ENCODE measurements around the gene CCDC78.
A peak's percentile ranks its signal among the peaks of the same experiment; 100 is the strongest.

Gene CCDC78

DNA sequence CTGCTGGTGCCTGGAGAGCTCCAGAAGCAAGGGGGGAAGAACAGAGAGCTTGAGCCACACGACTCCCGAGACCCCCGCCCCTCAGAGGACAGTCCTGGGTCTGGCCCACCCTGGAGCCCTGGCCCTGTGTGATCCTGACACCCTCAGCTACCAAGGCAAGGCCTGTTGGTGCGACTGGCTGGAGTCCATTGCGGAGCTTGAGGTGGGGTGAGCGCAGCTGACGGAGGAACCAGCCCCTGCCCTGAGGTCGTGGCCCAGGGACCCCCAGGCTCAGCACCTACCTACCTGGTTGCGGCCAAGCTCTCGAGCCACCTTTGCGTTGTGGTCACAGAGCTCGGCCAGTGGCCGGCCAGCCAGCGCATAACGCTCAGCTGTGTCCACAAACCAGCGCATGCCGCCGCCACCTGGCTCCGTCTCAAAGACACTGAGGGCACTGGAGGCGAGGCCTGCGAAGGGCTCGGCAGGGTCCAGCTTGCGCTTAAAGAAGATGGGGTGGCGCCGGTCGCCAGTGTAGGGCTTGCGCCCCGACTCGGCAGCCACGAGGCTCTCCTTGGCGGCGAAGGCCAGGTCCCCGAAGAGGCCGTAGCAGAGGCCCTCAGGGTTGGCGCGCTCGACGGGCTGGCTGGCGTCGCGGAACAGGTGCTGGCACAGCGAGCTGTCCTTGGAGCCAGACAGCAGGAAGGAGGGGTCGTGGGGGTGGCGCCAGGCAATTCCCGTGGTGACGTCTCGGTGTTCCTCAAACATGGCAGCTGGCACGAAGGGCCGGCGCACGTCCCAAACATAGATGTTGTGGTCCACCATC is 39.6 kb downstream of the CCDC78 start:
- in situ Hi-C loops (cut with MboI; ENCODE audit: low sequenced_read_pairs, unreplicated experiment), result no loop called here
- no peak for DNase-seq (ENCODE audit: low spot score)
- TF ChIP-seq, protein P1, sequence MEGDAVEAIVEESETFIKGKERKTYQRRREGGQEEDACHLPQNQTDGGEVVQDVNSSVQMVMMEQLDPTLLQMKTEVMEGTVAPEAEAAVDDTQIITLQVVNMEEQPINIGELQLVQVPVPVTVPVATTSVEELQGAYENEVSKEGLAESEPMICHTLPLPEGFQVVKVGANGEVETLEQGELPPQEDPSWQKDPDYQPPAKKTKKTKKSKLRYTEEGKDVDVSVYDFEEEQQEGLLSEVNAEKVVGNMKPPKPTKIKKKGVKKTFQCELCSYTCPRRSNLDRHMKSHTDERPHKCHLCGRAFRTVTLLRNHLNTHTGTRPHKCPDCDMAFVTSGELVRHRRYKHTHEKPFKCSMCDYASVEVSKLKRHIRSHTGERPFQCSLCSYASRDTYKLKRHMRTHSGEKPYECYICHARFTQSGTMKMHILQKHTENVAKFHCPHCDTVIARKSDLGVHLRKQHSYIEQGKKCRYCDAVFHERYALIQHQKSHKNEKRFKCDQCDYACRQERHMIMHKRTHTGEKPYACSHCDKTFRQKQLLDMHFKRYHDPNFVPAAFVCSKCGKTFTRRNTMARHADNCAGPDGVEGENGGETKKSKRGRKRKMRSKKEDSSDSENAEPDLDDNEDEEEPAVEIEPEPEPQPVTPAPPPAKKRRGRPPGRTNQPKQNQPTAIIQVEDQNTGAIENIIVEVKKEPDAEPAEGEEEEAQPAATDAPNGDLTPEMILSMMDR (IDR thresholded peaks at IDR 0.05; ENCODE audit: borderline replicate concordance, control extremely low read depth, extremely low read depth, insufficient read depth, missing control alignments), result no peak

DNA sequence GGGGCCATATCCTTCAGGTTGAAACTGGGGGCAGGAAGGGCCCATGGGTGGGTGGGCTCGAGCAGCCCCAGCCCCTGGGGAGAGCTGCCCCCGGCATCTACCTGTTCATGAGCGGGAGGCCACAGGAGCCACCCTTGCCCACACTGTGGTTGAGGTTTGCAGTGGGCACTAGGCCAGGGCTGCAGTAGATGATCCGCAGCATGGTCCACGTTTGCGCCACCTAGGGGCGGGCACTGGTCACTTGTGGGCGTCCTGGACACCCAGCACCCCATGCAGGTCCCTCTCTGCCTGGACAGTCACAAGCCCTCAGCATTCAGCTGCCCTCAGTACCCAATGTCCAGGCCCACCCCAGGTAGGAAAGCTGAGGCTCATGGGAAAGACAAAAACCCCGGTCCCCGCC is 40.3 kb downstream of the CCDC78 start:
- DNase-seq (ENCODE audit: low spot score), result no peak
- in situ Hi-C loops (cut with MboI; ENCODE audit: low sequenced_read_pairs, unreplicated experiment), result no loop called here
- TF ChIP-seq, protein P1 (IDR thresholded peaks at IDR 0.05; ENCODE audit: borderline replicate concordance, control extremely low read depth, extremely low read depth, insufficient read depth, missing control alignments), result peak; percentile 38

DNA sequence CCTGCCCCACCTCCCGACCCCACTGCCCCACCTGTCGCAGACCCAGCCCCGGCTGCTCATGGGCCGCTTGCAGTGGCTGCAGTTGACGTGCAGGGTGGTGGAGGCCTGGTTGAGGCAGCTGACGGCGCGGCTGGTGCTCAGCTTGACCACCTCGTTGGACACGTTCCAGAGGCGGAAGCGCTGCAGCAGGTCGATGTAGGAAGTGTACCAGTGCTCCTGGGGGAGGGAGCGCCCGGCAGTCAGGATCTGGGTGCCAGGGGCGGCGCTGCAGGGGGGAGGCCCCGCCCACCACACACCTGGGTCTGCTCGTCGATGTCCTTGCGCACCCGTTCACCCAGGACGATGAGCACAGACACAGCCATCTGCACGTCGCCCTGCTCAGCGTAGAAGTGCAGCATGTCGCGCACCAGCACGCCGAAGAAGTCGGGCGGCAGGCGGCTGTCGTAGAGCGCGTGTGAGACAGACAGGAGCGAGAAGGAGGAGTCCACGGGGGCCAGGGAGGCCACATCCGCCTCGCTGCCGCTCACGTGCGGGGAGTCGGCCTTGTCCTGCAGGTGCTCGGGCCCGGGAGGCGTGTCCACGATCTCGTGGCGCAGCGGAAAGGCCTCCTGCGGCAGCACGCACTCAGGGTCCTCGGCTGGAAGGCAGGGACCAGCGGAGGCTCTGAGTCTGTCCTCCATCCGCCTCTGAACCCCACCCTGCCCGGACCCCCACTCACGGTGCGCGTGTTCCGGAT is 41.1 kb downstream of the CCDC78 start:
- TF ChIP-seq, protein P1 (IDR thresholded peaks at IDR 0.05; ENCODE audit: borderline replicate concordance, control extremely low read depth, extremely low read depth, insufficient read depth, missing control alignments), result no peak
- no peak for DNase-seq (ENCODE audit: low spot score)
- in situ Hi-C loops (cut with MboI; ENCODE audit: low sequenced_read_pairs, unreplicated experiment), result no loop called here

DNA sequence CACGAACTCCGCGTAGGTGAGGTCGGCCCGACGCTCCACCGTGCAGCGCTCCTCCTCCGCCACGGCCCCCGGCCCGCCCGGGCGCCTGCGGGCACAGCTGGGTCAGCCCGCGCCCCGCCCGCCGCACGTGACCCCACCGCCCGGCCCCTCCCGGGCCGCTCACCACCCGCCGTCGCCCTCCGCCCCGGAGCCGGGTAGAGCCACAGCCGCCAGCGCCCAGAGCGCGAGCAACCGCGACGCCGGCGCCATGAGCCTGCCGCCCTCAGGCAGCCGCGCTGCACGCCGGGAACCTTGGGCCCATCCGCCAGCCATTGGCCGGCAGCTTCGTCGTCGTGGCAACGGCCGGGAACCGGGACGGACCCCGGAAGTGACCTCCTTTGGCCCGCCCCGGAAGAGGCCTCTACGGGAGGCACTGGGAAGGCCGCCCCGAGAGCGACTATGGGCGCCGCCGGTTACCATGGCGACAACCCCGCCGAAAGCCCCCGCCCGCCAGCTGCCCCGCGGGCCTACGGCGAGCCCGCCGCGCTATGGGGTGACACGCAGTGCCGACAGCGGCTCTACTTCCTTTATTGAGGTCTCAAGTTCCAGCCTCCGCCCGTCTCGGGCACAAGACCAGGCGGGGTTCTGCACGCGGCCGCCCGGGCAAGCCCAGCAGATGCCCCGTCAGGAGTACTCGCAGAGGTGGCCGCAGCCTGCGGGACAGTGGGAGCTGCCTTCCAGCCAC is 42.0 kb downstream of the CCDC78 start, which contains the start of gene JMJD8:
TSS of gene JMJD8 (minus strand) at position 264 of the 724 bp plus-strand sequence. CDS start at position 249, 15 bp downstream.
- peak; percentile 99 for DNase-seq (ENCODE audit: low spot score)
- in situ Hi-C loops (cut with MboI; ENCODE audit: low sequenced_read_pairs, unreplicated experiment), result no loop called here
- TF ChIP-seq, protein P1 (IDR thresholded peaks at IDR 0.05; ENCODE audit: borderline replicate concordance, control extremely low read depth, extremely low read depth, insufficient read depth, missing control alignments), result no peak

DNA sequence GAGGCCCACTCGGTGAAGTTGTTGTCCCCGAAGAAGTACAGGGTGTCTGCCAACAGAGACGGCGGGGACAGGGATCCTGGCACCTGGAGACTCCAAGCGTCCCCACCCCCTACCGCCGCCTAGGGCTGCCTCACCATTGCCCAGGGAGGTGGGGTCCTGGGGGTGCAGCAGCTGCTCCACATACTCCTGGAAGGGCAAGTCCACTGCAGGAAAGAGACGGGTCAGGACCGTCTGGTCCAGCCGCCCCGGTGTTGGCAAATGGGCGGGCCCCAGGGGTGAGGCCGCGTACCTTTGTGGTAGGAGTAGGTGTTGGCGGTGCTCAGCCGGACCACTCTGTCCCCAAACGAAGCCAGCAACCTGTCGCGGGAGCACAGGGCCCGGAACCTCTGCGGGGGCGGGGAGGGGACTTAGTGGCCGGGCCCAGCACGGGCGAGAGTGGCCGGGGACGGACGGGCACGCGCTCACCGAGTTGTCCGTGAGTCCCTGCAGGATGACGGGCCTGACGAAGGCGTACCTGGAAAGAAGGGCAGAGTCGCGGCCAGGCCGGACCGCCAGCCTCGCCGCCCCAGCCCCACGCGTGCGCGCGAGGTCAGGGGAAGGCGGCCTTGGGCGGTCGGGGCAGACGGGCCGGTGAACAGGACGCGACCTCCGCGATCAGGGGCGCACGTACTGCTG is 42.7 kb downstream of the CCDC78 start:
- TF ChIP-seq, protein P1 (IDR thresholded peaks at IDR 0.05; ENCODE audit: borderline replicate concordance, control extremely low read depth, extremely low read depth, insufficient read depth, missing control alignments), result no peak
- in situ Hi-C loops (cut with MboI; ENCODE audit: low sequenced_read_pairs, unreplicated experiment), result no loop called here
- no peak for DNase-seq (ENCODE audit: low spot score)

Data from GM13976 (cell line).